ENCODE data around the gene ZNF524.

DNA sequence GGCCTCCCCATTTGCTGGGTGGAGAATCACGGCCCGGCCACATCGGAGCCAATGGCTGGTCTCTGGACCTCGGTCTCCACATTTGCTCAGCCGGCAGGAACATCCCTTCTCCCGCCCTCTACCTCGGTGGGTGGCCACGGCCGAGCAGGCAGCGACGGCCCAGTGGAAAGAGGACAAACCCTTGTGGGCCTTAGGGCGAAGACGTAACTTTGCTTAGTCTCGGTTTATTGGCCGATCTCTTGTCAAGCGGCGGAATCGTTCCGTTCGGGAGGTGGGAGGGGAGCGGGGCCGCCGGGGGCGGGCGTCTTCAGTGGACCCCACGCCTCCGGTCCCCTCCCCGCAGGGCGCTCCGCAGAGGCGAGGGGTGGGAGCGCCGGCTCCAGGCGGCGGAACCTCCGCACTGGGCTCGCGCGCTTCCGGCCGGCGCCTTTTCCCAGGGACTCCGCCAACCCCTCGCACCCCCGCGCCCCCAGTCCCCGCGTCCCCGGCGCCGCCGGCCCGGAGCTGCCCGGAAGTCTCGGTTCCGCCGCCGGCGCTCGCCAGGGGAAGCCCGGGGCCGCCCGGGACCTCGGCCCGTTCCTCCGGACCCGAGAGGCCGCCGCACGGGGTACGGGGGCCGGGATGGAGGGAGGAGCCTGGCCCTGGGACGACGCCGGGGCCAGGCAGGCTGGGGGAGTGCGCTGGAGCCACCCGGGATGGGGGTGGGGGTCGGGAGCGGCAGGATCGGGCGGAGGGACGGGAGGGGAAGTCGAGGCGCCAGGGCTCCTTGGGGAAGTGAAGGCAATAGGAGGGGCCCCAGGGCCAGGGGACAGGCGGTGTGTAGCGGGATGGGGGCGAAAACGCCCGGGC lies 40.7 kb downstream of the ZNF524 start, which contains the start of gene ZNF580:
- TF ChIP-seq, protein P1, sequence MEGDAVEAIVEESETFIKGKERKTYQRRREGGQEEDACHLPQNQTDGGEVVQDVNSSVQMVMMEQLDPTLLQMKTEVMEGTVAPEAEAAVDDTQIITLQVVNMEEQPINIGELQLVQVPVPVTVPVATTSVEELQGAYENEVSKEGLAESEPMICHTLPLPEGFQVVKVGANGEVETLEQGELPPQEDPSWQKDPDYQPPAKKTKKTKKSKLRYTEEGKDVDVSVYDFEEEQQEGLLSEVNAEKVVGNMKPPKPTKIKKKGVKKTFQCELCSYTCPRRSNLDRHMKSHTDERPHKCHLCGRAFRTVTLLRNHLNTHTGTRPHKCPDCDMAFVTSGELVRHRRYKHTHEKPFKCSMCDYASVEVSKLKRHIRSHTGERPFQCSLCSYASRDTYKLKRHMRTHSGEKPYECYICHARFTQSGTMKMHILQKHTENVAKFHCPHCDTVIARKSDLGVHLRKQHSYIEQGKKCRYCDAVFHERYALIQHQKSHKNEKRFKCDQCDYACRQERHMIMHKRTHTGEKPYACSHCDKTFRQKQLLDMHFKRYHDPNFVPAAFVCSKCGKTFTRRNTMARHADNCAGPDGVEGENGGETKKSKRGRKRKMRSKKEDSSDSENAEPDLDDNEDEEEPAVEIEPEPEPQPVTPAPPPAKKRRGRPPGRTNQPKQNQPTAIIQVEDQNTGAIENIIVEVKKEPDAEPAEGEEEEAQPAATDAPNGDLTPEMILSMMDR (IDR thresholded peaks at IDR 0.05; ENCODE audit: low read length), result no peak
- no peak for TF ChIP-seq EZH2 (optimal IDR thresholded peaks at IDR 0.05; ENCODE audit: low read depth, low read length)
